Natural killer cell (primary cell): ENCODE measurements around the gene TTC39C. TPM values are rescaled to one million over a fixed set of nuclear protein-coding genes. Genes with fewer than 3 reads are reported as not detected.

Source experiments
- ATAC-seq, 3 donors: fragments of 150-1000 bp in 2 of 3; fragments of 200-7000 bp in 1 of 3; cut with Tn5 transposase; 1 replicate in 1 of 3; 2 replicates in 2 of 3; pipeline ENCODE4 v1.10.0; 2021; ENCODE audit warnings: mild to moderate bottlenecking in 2 of 3, moderate library complexity in 2 of 3
- DNase-seq, 2 donors: peaks; one replicate each; pipeline versions ENCODE4 v3.0.0 to v3.0.0-alpha.2; 2013 to 2021; ENCODE audit warnings: mixed read lengths in 1 of 2
- H3K27ac ChIP-seq: one replicate; pipeline ENCODE4 v1.5.1; 2013; ENCODE audit warnings: mild to moderate bottlenecking, low read length
- H3K27me3 ChIP-seq: one replicate; pipeline ENCODE4 v1.6.1; 2013; ENCODE audit warnings: low read length; ENCODE audit not compliant: control insufficient read depth, insufficient read depth
- H3K36me3 ChIP-seq: one replicate; pipeline ENCODE4 v1.6.1; 2013; ENCODE audit warnings: low read length; ENCODE audit not compliant: control insufficient read depth, insufficient read depth
- H3K4me1 ChIP-seq: one replicate; pipeline ENCODE4 v1.6.1; 2013; ENCODE audit warnings: low read length; ENCODE audit not compliant: control insufficient read depth, insufficient read depth
- H3K4me3 ChIP-seq: one replicate; pipeline ENCODE4 v1.5.1; 2013; ENCODE audit warnings: low read length
- H3K9me3 ChIP-seq: one replicate; pipeline ENCODE4 v1.6.1; 2013; ENCODE audit warnings: low read length; ENCODE audit not compliant: control insufficient read depth, insufficient read depth
- H3K27ac Mint-ChIP-seq, 2 donors: one replicate each; pipeline ENCODE4 v1.8.0; 2022; ENCODE audit warnings: mild to moderate bottlenecking in 2 of 2, mixed read lengths in 2 of 2, moderate library complexity in 1 of 2
- H3K27me3 Mint-ChIP-seq, 2 donors: one replicate each; pipeline ENCODE4 v1.8.0; 2022; ENCODE audit warnings: low read depth in 2 of 2, mixed read lengths in 2 of 2
- H3K36me3 Mint-ChIP-seq: one replicate; pipeline ENCODE4 v1.8.0; 2022; ENCODE audit warnings: mixed read lengths
- H3K4me1 Mint-ChIP-seq, 2 donors: one replicate each; pipeline ENCODE4 v1.8.0; 2022; ENCODE audit warnings: mixed read lengths in 2 of 2
- H3K4me3 Mint-ChIP-seq: one replicate; pipeline ENCODE4 v1.8.0; 2022; ENCODE audit warnings: mild to moderate bottlenecking, moderate library complexity, mixed read lengths
- H3K9me3 Mint-ChIP-seq, 2 donors: one replicate each; pipeline ENCODE4 v1.8.0; 2022; ENCODE audit warnings: mixed read lengths in 2 of 2
- WGBS: methylation state at CpG from one replicate; pipeline ENCODE4 v1.1.7; 2013; ENCODE audit warnings: missing lambda C conversion rate; ENCODE audit not compliant: insufficient coverage; 5-methylcytosine and 5-hydroxymethylcytosine counted together
- intact Hi-C: fragments of 100-400 bp; cut with micrococcal nuclease; formaldehyde crosslinking; loops from one replicate; pipeline ENCODE4 v1.14.2; 2022
- total RNA-seq, 4 donors: library from RNA; stranded (reverse); fragments of 120-200 nt in 1 of 4; gene quantifications; one replicate each; pipeline versions ENCODE4 v1.2.3 to v1.2.4, GENCODE V29; 2013 to 2022
- TF ChIP-seq, protein P1 (sequence below): fragments of 200-600 bp; IDR thresholded peaks from one replicate; pipeline ENCODE4 v1.8.0; 2022; ENCODE audit warnings: antibody characterized with exemption

Gene TTC39C
- total RNA-seq, 3 donors from 2014 or later (not counting 1 experiment from before 2014, with no cell fraction given), result 39.0 to 61.5 (median 44.3) TPM

DNA sequence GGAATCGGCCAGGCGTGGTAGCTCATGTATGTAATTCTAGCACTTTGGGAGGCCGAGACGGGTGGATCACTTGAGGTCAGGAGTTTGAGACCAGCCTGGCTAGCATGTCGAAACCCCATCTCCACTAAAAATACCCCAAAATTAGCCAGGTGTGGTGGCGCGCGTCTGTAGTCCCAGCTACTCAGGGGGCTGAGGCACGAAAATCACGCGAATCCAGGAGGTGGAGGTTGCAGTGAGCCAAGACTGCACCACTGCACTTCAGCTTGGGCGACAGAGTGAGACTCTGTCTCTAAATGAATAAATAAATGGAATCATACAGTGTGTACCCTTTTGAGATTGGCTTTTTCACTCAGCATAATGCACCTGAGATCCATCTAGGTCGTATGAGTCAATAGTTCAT, 19.4 kb upstream of the TTC39C start:
- Mint-ChIP-seq H3K36me3 (no peaks in the 10 kb centered on the region), H3K27ac (peak overlapping the region in 1 of 2 donors; percentile 21), H3K4me3 (no peak overlapping the region), H3K4me1 (peaks cover 38 to 43% of the 10 kb centered on the region in 2 donors), H3K27me3 (no peaks in the 10 kb centered on the region), H3K9me3 (no peaks in the 10 kb centered on the region)
- Histone ChIP-seq H3K9me3 (no peaks in the 10 kb centered on the region), H3K4me1 (peaks cover 24% of the 10 kb centered on the region), H3K36me3 (no peaks in the 10 kb centered on the region), H3K4me3 (no peak overlapping the region), H3K27me3 (no peaks in the 10 kb centered on the region), H3K27ac (no peak overlapping the region)
- intact Hi-C loops, result no loop called here
- ATAC-seq, result no peak
- TF ChIP-seq, protein P1, sequence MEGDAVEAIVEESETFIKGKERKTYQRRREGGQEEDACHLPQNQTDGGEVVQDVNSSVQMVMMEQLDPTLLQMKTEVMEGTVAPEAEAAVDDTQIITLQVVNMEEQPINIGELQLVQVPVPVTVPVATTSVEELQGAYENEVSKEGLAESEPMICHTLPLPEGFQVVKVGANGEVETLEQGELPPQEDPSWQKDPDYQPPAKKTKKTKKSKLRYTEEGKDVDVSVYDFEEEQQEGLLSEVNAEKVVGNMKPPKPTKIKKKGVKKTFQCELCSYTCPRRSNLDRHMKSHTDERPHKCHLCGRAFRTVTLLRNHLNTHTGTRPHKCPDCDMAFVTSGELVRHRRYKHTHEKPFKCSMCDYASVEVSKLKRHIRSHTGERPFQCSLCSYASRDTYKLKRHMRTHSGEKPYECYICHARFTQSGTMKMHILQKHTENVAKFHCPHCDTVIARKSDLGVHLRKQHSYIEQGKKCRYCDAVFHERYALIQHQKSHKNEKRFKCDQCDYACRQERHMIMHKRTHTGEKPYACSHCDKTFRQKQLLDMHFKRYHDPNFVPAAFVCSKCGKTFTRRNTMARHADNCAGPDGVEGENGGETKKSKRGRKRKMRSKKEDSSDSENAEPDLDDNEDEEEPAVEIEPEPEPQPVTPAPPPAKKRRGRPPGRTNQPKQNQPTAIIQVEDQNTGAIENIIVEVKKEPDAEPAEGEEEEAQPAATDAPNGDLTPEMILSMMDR, result no peak
- 76% methylated on average over 13 of the region's 13 CpGs for WGBS
- no peak for DNase-seq

GRCh38 chr18:23998018-23998417, 16.5 kb upstream of the TTC39C start:
- no peak overlapping the region for H3K4me3 Mint-ChIP-seq
- Histone ChIP-seq H3K27me3 (no peaks in the 10 kb centered on the region), H3K27ac (no peak overlapping the region), H3K4me3 (no peak overlapping the region), H3K9me3 (no peaks in the 10 kb centered on the region), H3K36me3 (no peaks in the 10 kb centered on the region), H3K4me1 (peaks cover 39% of the 10 kb centered on the region)
- intact Hi-C loops, result no loop called here
- H3K4me1 Mint-ChIP-seq, result peaks cover 50 to 53% of the 10 kb centered on the region in 2 donors
- no peak for DNase-seq
- ATAC-seq, result no peak
- no peaks in the 10 kb centered on the region for H3K9me3 Mint-ChIP-seq
- no peak overlapping the region for H3K27ac Mint-ChIP-seq
- H3K27me3 Mint-ChIP-seq, result no peaks in the 10 kb centered on the region
- H3K36me3 Mint-ChIP-seq, result no peaks in the 10 kb centered on the region
- WGBS, result 90% methylated on average over 2 of the region's 2 CpGs
- TF ChIP-seq, protein P1, result no peak

DNA sequence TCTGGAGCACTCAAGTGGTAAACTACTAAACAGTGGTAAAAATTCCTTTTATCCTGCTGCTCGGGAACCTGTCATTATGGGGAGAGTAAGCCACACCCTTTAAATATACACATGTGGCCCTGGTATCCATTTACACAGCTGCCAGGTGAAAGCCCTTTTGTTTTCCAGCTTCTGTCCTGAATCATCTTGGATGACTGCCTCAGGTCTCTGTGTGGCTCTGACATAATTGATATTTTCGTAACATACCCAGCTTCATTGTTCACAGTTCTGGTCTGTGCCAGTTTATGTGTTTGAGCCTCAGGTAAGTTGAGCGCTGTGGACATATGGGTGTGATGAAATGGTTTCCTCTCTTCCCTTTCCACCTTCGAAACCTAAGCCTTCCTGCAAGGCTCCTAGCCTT, 15.7 kb upstream of the TTC39C start:
- Mint-ChIP-seq H3K4me1 (peaks cover 54 to 60% of the 10 kb centered on the region in 2 donors), H3K4me3 (no peak overlapping the region)
- 0% methylated on average over 1 of the region's 4 CpGs for WGBS

More for the DNA sequence above, 15.7 kb upstream of the TTC39C start:
- DNase-seq (no peak), ATAC-seq (no peak)
- TF ChIP-seq, protein P1, result no peak
- Histone ChIP-seq H3K27me3 (no peaks in the 10 kb centered on the region), H3K36me3 (no peaks in the 10 kb centered on the region), H3K9me3 (no peaks in the 10 kb centered on the region), H3K4me3 (no peak overlapping the region), H3K4me1 (peaks cover 46% of the 10 kb centered on the region), H3K27ac (peak overlapping the region; percentile 30)
- Mint-ChIP-seq H3K36me3 (no peaks in the 10 kb centered on the region), H3K27ac (peak overlapping the region; percentile 65 to 77), H3K9me3 (no peaks in the 10 kb centered on the region), H3K27me3 (no peaks in the 10 kb centered on the region)
- intact Hi-C loops, result no loop called here
